GM20000 (cell line): ENCODE measurements around the gene LSMEM2.
"Not testable (repeated sequence)": the region's sequence is repeated elsewhere in the genome, so short reads cannot be mapped to it uniquely, and the experiment has no call there.

Experiments
- DNase-seq: peaks from one replicate; pipeline ENCODE4 v3.0.0; 2012; ENCODE audit warnings: low spot score
- CTCF ChIP-seq: IDR thresholded peaks from 2 replicates; pipeline ENCODE4 v1.5.1; 2012; ENCODE audit warnings: mild to moderate bottlenecking, control low read depth; ENCODE audit errors: extremely low read depth, missing control alignments

Gene LSMEM2

DNA sequence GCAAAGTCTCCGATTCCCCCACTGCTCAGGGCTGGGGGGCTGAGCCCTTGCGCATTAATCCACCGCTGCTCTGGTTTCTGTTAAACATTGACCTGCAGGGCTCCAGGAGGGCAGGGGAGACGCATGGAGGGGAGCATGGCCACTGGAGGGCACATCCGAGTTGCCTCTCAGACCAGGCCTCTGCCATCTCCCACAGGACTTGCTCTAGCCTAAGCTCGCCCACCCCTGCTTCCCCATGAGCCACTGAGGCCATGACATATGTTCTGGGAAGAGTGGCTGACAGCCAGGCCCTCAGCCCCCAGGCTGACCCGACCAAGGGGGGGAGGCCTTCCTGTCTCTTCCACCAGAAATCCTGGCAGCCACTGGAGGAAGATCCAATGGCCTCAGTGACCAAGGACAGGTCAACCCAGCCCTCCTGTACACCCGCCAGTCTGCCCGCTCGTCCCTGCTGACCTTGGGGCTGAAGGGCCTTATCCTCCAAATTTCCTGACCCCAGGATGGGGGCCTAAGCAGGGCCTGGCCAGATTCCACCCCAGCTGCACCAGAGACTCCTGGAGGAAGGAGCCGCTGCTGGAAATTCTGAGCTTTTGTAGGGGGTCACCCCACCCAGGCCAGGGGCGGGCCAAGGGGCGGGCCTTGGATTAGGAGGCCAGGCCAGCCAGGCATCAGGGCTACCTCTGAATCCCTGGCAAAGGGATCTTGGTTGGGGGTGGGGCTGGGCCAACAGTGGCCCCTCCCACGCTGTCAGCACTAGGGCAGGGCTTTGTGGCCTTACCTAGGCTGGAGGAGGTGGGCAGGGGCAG is 24.3 kb downstream of the LSMEM2 start, which contains the start of gene HYAL1:
TSS of gene HYAL1 (minus strand) at position 562 of the 803 bp plus-strand sequence. CDS start 618 bp downstream, outside the sequence.
- no peak for DNase-seq
- TF ChIP-seq CTCF: no peak

GRCh38 chr3:50304601-50305000 is 25.7 kb downstream of the LSMEM2 start:
- DNase-seq: no peak
- TF ChIP-seq CTCF: no peak

DNA sequence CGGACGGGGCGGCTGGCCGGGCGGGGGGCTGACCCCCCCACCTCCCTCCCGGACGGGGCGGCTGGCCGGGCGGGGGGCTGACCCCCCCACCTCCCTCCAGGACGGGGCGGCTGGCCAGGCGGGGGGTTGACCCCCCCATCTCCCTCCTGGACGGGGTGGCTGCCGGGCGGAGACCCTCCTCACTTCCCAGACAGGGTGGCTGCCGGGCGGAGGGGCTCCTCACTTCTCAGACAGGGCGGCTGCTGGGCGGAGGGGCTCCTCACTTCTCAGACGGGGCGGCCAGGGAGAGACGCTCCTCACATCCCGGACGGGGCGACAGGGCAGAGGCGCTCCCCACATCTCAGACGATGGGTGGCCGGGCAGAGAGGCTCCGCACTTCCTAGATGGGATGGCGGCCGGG is 33.2 kb downstream of the LSMEM2 start:
- not testable (repeated sequence) for DNase-seq

DNA sequence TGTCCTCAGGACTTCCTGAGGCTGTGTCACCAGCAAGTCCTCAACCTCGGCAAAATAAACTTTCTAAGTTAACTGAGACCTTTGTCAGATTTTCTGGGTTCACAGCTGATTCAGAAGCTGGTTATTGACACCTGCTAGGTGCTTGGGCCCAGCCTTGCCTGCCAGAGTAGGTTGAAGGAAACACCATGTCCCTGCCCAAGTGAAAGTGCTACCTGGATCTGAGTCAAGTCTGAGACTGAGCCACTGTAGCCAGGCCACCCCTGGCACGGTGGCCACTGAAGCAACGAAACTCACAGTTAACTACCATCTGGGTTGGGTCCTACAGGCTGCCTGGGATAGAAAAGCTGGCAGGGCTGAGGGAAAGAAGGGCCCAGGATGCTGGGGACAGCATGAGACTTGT is 35.5 kb downstream of the LSMEM2 start:
- DNase-seq: no peak
- TF ChIP-seq CTCF: no peak

- DNase-seq: no peak
- TF ChIP-seq CTCF: no peak
These were observed 35.9 kb downstream of the LSMEM2 start for GRCh38 chr3:50314816-50315215.

- no peak for TF ChIP-seq CTCF
- DNase-seq: no peak
These were observed 37.9 kb downstream of the LSMEM2 start for GRCh38 chr3:50316657-50317242.

DNA sequence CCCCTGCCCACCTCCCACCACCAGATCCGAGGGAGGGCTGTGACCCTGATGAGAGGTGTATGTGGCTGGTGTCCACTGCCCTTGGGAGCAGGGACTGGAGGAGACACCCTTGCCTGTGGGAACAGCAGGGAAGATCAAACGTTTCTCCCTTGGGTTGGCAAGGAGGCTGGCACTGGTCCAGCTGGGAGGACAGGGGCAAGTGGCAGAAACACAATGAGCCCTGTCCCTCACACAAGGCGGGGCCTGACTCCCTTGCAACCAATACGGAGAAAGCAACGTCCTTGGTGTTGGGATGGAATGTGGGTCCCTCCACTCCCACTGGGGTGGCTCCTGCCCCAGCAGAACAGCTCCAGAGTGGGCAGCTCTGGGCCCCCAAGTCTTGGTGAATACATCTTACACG is 38.4 kb downstream of the LSMEM2 start:
- DNase-seq: no peak
- TF ChIP-seq CTCF: no peak
